GM19468 (cell line): ENCODE measurements around the gene ALB.

ENCODE experiments used
- ATAC-seq: cut with Tn5 transposase; IDR thresholded peaks from one replicate; pipeline ENCODE4 v1.9.1; 2021; ENCODE audit warnings: mild to moderate bottlenecking, moderate library complexity, moderate number of reproducible peaks; ENCODE audit not compliant: unreplicated experiment; ENCODE audit errors: extremely low read depth

Gene ALB

DNA sequence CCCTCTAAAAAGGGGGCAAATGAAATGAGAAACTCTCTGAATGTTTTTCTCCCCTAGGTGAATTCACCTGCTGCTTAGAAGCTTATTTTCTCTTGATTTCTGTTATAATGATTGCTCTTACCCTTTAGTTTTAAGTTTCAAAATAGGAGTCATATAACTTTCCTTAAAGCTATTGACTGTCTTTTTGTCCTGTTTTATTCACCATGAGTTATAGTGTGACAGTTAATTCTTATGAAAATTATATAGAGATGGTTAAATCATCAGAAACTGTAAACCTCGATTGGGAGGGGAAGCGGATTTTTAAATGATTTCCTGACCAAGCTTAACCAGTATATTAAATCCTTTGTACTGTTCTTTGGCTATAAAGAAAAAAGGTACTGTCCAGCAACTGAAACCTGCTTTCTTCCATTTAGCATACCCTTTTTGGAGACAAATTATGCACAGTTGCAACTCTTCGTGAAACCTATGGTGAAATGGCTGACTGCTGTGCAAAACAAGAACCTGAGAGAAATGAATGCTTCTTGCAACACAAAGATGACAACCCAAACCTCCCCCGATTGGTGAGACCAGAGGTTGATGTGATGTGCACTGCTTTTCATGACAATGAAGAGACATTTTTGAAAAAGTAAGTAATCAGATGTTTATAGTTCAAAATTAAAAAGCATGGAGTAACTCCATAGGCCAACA lies 4.2 kb downstream of the ALB start:
- no peak for ATAC-seq

DNA sequence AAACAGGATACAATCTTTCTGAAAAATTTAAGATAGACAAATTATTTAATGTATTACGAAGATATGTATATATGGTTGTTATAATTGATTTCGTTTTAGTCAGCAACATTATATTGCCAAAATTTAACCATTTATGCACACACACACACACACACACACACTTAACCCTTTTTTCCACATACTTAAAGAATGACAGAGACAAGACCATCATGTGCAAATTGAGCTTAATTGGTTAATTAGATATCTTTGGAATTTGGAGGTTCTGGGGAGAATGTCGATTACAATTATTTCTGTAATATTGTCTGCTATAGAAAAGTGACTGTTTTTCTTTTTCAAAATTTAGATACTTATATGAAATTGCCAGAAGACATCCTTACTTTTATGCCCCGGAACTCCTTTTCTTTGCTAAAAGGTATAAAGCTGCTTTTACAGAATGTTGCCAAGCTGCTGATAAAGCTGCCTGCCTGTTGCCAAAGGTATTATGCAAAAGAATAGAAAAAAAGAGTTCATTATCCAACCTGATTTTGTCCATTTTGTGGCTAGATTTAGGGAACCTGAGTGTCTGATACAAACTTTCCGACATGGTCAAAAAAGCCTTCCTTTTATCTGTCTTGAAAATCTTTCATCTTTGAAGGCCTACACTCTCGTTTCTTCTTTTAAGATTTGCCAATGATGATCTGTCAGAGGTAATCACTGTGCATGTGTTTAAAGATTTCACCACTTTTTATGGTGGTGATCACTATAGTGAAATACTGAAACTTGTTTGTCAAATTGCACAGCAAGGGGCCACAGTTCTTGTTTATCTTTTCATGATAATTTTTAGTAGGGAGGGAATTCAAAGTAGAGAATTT lies 5.2 kb downstream of the ALB start:
- ATAC-seq = no peak

DNA sequence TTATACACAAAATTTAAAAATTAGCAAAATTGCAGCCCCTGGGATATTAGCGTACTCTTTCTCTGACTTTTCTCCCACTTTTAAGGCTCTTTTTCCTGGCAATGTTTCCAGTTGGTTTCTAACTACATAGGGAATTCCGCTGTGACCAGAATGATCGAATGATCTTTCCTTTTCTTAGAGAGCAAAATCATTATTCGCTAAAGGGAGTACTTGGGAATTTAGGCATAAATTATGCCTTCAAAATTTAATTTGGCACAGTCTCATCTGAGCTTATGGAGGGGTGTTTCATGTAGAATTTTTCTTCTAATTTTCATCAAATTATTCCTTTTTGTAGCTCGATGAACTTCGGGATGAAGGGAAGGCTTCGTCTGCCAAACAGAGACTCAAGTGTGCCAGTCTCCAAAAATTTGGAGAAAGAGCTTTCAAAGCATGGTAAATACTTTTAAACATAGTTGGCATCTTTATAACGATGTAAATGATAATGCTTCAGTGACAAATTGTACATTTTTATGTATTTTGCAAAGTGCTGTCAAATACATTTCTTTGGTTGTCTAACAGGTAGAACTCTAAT lies 6.0 kb downstream of the ALB start:
- no peak for ATAC-seq

DNA sequence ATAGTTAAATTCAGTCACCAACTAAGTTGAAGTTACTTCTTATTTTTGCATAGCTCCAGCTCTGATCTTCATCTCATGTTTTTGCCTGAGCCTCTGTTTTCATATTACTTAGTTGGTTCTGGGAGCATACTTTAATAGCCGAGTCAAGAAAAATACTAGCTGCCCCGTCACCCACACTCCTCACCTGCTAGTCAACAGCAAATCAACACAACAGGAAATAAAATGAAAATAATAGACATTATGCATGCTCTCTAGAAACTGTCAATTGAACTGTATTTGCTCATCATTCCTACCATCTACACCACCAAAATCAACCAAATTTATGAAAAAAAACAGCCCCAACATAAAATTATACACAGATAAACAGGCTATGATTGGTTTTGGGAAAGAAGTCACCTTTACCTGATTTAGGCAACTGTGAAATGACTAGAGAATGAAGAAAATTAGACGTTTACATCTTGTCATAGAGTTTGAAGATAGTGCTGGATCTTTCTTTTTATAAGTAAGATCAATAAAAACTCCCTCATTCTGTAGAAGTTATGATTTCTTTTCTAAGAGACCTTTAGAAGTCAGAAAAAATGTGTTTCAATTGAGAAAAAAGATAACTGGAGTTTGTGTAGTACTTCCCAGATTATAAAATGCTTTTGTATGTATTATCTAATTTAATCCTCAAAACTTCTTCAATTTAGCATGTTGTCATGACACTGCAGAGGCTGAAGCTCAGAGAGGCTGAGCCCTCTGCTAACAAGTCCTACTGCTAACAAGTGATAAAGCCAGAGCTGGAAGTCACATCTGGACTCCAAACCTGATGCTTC lies 7.0 kb downstream of the ALB start:
- ATAC-seq = no peak

- no peak for ATAC-seq
These were observed 7.8 kb downstream of the ALB start for GRCh38 chr4:73411731-73412414.

- ATAC-seq = no peak
These were observed 9.2 kb downstream of the ALB start for GRCh38 chr4:73413294-73413755.

GRCh38 chr4:73414936-73415271 lies 10.8 kb downstream of the ALB start:
- ATAC-seq = no peak

- ATAC-seq = no peak
These were observed 11.7 kb downstream of the ALB start for GRCh38 chr4:73415807-73416238.

DNA sequence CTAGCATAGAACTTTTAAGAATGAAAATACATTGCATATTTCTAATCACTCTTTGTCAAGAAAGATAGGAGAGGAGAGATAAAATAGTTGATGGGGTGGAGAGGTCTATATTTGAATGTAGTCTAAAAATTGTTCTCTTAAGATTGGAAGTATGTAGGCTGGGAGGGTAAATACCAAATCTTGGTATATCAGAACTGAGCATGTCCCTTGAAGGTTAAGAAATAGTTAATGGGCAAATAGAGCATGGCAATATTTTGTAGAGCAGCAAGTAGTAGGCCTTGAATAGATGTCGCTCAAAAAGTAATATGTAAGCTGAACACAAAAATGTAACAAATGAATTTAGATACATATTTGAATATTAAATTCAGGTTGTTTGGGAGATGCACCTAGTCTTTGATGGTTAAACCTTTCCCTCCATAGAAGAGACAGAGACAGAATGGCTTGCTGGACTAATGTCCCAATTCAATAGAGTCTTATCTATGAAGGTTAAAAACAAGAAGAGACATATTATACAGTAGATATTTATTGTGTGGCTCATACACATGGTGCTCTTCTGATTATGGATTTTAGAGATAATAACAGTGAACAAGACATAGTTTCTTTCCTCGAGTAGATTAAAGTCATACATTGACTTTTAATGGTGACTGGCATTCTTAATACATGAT lies 12.5 kb downstream of the ALB start:
- no peak for ATAC-seq

DNA sequence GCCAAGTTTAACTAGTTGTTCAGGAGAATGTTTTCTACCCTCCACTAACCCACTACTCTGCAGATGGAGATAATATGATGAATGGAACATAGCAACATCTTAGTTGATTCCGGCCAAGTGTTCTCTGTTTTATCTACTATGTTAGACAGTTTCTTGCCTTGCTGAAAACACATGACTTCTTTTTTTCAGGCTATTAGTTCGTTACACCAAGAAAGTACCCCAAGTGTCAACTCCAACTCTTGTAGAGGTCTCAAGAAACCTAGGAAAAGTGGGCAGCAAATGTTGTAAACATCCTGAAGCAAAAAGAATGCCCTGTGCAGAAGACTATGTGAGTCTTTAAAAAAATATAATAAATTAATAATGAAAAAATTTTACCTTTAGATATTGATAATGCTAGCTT lies 13.3 kb downstream of the ALB start:
- ATAC-seq = no peak

DNA sequence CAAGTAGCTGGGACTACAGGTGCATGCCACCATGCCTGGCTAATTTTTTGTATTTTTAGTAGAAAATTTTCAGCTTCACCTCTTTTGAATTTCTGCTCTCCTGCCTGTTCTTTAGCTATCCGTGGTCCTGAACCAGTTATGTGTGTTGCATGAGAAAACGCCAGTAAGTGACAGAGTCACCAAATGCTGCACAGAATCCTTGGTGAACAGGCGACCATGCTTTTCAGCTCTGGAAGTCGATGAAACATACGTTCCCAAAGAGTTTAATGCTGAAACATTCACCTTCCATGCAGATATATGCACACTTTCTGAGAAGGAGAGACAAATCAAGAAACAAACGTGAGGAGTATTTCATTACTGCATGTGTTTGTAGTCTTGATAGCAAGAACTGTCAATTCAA lies 13.9 kb downstream of the ALB start:
- ATAC-seq = no peak

DNA sequence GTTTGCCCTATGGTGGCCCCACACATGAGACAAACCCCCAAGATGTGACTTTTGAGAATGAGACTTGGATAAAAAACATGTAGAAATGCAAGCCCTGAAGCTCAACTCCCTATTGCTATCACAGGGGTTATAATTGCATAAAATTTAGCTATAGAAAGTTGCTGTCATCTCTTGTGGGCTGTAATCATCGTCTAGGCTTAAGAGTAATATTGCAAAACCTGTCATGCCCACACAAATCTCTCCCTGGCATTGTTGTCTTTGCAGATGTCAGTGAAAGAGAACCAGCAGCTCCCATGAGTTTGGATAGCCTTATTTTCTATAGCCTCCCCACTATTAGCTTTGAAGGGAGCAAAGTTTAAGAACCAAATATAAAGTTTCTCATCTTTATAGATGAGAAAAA lies 14.6 kb downstream of the ALB start:
- ATAC-seq = no peak

DNA sequence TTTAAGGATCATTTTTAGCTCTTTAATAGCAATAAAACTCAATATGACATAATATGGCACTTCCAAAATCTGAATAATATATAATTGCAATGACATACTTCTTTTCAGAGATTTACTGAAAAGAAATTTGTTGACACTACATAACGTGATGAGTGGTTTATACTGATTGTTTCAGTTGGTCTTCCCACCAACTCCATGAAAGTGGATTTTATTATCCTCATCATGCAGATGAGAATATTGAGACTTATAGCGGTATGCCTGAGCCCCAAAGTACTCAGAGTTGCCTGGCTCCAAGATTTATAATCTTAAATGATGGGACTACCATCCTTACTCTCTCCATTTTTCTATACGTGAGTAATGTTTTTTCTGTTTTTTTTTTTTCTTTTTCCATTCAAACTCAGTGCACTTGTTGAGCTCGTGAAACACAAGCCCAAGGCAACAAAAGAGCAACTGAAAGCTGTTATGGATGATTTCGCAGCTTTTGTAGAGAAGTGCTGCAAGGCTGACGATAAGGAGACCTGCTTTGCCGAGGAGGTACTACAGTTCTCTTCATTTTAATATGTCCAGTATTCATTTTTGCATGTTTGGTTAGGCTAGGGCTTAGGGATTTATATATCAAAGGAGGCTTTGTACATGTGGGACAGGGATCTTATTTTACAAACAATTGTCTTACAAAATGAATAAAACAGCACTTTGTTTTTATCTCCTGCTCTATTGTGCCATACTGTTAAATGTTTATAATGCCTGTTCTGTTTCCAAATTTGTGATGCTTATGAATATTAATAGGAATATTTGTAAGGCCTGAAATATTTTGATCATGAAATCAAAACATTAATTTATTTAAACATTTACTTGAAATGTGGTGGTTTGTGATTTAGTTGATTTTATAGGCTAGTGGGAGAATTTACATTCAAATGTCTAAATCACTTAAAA lies 15.3 kb downstream of the ALB start:
- no peak for ATAC-seq

- no peak for ATAC-seq
These were observed 16.5 kb downstream of the ALB start for GRCh38 chr4:73420615-73421014.

DNA sequence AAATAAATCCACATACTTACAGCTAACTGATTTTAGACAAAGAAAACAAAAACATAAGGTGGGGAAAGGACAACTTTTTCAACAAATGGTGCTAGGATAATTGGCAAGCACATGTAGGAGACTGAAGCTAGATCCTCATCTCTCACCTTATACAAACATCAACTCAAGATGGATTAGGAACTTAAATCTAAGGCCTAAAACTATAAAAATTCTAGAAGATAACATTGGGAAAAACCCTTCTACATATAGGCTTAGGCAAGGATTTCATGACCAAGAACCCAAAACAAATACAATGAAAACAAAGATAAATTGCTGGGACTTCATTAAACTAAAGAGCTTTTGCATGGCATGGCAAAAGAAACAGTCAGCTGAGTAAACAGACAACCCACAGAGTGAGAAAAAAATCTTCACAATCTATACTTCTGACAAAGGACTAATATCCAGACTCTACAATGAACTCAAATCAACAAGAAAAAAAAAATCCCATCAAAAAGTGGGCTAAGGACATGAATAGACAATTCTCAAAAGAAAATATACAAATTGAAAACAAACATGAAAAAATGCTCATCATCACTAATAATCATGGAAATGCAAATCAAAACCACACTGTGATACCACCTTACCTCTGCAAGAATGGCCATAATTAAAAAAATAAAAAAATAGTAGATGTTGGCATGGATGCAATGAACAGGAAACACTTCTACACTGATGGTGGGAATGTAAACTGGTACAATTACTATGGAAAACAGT lies 17.8 kb downstream of the ALB start:
- no peak for ATAC-seq

- ATAC-seq = no peak
These were observed 18.3 kb downstream of the ALB start for GRCh38 chr4:73422458-73422752.

GRCh38 chr4:73423184-73423583 lies 19.1 kb downstream of the ALB start:
- ATAC-seq = no peak

GRCh38 chr4:73426666-73427065 lies 22.6 kb downstream of the ALB start:
- ATAC-seq = no peak
